WTC11 (cell line): ENCODE measurements around the gene NUP214. TPM values are rescaled to one million over a fixed set of nuclear protein-coding genes. Genes with fewer than 3 reads are reported as not detected.

ENCODE experiments used
- ATAC-seq: fragments of 200-7000 bp; cut with Tn5 transposase; 2 replicates; pipeline ENCODE4 v1.10.0; 2021; ENCODE audit warnings: mild to moderate bottlenecking, moderate library complexity
- CTCF ChIA-PET: fragments of 300-600 bp; sonication (Branson Sonifier 250); formaldehyde crosslinking; loops from one replicate; lab custom pipeline; 2021; ENCODE audit warnings: antibody characterized with exemption; lab: Charles Lee
- POLR2A ChIA-PET: fragments of 350-600 bp; sonication (Branson Sonifier 250); formaldehyde crosslinking; loops from one replicate; lab custom pipeline; 2021; ENCODE audit warnings: antibody characterized with exemption; lab: Charles Lee
- DNase-seq: peaks from one replicate; pipeline ENCODE4 v3.0.0; 2021; ENCODE audit warnings: low spot score
- H3K27ac Mint-ChIP-seq: 2 replicates; pipeline ENCODE4 v1.8.0; 2021; ENCODE audit warnings: mixed read lengths
- H3K27me3 Mint-ChIP-seq: 2 replicates; pipeline ENCODE4 v1.8.0; 2021; ENCODE audit warnings: low read depth, mild to moderate bottlenecking, moderate library complexity, mixed read lengths
- H3K36me3 Mint-ChIP-seq: 2 replicates; pipeline ENCODE4 v1.8.0; 2021; ENCODE audit warnings: mixed read lengths
- H3K4me1 Mint-ChIP-seq: 2 replicates; pipeline ENCODE4 v1.8.0; 2022; ENCODE audit warnings: mixed read lengths
- H3K4me3 Mint-ChIP-seq: 2 replicates; pipeline ENCODE4 v1.8.0; 2021; ENCODE audit warnings: mild to moderate bottlenecking, moderate library complexity, mixed read lengths
- H3K9me3 Mint-ChIP-seq: 2 replicates; pipeline ENCODE4 v1.8.0; 2021; ENCODE audit warnings: mixed read lengths
- FOXJ3 ChIP-seq: sonication (generic); formaldehyde crosslinking; IDR thresholded peaks from 2 replicates; pipeline ENCODE4 v1.9.0; 2021; ENCODE audit warnings: missing genetic modification reagents, mild to moderate bottlenecking, borderline replicate concordance
- JUN ChIP-seq: sonication (generic); formaldehyde crosslinking; IDR thresholded peaks from 2 replicates; pipeline ENCODE4 v1.8.0; 2023; ENCODE audit warnings: mild to moderate bottlenecking, missing genetic modification reagents
- PRRX2 ChIP-seq: fragments of 250-450 bp; sonication (Bioruptor Pico); IDR thresholded peaks from 2 replicates; pipeline ENCODE4 v1.8.0; 2021; ENCODE audit warnings: mild to moderate bottlenecking
- SP1 ChIP-seq: sonication (generic); formaldehyde crosslinking; conservative IDR thresholded peaks from 2 replicates; pipeline ENCODE4 v1.8.1; 2022; ENCODE audit warnings: missing genetic modification reagents
- total RNA-seq: library from RNA; stranded (reverse); gene quantifications from 3 replicates; pipeline ENCODE4 v1.2.3, GENCODE V29; 2021
- TF ChIP-seq, protein P1 (sequence below): sonication (generic); formaldehyde crosslinking; IDR thresholded peaks from 2 replicates; pipeline ENCODE4 v1.8.0; 2022; ENCODE audit warnings: mild to moderate bottlenecking, missing genetic modification reagents
- TF ChIP-seq, protein P2 (sequence below): fragments of 250-450 bp; sonication (Bioruptor Pico); IDR thresholded peaks from 2 replicates; pipeline ENCODE4 v1.9.0; 2021; ENCODE audit warnings: mild to moderate bottlenecking
- TF ChIP-seq, protein P3 (sequence below): sonication (generic); formaldehyde crosslinking; IDR thresholded peaks from 2 replicates; pipeline ENCODE4 v1.8.1; 2023; ENCODE audit warnings: mild to moderate bottlenecking, missing genetic modification reagents
- TF ChIP-seq, protein P4 (sequence below): sonication (generic); formaldehyde crosslinking; IDR thresholded peaks from 2 replicates; pipeline ENCODE4 v1.8.0; 2023; ENCODE audit warnings: mild to moderate bottlenecking, missing genetic modification reagents
- TF ChIP-seq, protein P5 (sequence below): fragments of 200-600 bp; IDR thresholded peaks from 2 replicates; pipeline ENCODE4 v1.8.0; 2022; ENCODE audit warnings: antibody characterized with exemption
- TF ChIP-seq, protein P6 (sequence below): sonication (generic); formaldehyde crosslinking; IDR thresholded peaks from 2 replicates; pipeline ENCODE4 v1.8.0; 2022; ENCODE audit warnings: mild to moderate bottlenecking, missing genetic modification reagents

The NUP214 gene
- total RNA-seq, 1 experiment from 2014 or later = 41.8 TPM

DNA sequence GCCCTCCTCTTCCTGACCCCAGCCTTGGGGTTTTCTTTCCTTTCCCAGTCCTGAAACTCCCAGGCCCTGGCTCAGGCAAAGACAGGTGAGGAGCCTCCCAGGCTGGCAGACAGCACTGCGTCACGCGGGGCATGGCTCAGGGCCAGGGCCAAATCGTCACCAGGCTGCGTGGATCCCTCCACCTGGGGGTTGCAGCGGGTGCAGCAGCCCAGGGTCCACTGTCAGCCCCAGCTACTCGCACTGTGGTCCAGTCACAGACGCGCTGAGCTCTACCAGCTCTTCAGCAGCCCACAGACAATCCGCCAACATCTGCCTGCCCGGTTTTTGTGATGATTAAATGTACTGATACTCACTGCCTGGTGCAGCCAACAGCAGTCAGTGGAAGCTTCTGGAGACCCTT is 138.8 kb downstream of the NUP214 start:
- POLR2A ChIA-PET = no interaction called here

More for the DNA sequence above, 138.8 kb downstream of the NUP214 start:
- Mint-ChIP-seq H3K4me1 (peaks cover 5% of the 10 kb centered on the region), H3K27me3 (no peaks in the 10 kb centered on the region), H3K9me3 (no peaks in the 10 kb centered on the region), H3K36me3 (no peaks in the 10 kb centered on the region), H3K4me3 (no peak overlapping the region), H3K27ac (peak overlapping the region; percentile 54; the same call in 1 of the 2 replicates)
- TF ChIP-seq, protein P1, sequence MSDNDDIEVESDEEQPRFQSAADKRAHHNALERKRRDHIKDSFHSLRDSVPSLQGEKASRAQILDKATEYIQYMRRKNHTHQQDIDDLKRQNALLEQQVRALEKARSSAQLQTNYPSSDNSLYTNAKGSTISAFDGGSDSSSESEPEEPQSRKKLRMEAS (CRISPR knock-in tag) = no peak
- TF ChIP-seq, protein P2, sequence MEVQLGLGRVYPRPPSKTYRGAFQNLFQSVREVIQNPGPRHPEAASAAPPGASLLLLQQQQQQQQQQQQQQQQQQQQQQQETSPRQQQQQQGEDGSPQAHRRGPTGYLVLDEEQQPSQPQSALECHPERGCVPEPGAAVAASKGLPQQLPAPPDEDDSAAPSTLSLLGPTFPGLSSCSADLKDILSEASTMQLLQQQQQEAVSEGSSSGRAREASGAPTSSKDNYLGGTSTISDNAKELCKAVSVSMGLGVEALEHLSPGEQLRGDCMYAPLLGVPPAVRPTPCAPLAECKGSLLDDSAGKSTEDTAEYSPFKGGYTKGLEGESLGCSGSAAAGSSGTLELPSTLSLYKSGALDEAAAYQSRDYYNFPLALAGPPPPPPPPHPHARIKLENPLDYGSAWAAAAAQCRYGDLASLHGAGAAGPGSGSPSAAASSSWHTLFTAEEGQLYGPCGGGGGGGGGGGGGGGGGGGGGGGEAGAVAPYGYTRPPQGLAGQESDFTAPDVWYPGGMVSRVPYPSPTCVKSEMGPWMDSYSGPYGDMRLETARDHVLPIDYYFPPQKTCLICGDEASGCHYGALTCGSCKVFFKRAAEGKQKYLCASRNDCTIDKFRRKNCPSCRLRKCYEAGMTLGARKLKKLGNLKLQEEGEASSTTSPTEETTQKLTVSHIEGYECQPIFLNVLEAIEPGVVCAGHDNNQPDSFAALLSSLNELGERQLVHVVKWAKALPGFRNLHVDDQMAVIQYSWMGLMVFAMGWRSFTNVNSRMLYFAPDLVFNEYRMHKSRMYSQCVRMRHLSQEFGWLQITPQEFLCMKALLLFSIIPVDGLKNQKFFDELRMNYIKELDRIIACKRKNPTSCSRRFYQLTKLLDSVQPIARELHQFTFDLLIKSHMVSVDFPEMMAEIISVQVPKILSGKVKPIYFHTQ (CRISPR knock-in tag) = no peak
- TF ChIP-seq FOXJ3 (CRISPR knock-in tag) (no peak), PRRX2 (CRISPR knock-in tag) (no peak), SP1 (CRISPR knock-in tag) (no peak), JUN (CRISPR knock-in tag) (no peak)
- TF ChIP-seq, protein P3, sequence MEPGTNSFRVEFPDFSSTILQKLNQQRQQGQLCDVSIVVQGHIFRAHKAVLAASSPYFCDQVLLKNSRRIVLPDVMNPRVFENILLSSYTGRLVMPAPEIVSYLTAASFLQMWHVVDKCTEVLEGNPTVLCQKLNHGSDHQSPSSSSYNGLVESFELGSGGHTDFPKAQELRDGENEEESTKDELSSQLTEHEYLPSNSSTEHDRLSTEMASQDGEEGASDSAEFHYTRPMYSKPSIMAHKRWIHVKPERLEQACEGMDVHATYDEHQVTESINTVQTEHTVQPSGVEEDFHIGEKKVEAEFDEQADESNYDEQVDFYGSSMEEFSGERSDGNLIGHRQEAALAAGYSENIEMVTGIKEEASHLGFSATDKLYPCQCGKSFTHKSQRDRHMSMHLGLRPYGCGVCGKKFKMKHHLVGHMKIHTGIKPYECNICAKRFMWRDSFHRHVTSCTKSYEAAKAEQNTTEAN (CRISPR knock-in tag) = no peak
- TF ChIP-seq, protein P4, sequence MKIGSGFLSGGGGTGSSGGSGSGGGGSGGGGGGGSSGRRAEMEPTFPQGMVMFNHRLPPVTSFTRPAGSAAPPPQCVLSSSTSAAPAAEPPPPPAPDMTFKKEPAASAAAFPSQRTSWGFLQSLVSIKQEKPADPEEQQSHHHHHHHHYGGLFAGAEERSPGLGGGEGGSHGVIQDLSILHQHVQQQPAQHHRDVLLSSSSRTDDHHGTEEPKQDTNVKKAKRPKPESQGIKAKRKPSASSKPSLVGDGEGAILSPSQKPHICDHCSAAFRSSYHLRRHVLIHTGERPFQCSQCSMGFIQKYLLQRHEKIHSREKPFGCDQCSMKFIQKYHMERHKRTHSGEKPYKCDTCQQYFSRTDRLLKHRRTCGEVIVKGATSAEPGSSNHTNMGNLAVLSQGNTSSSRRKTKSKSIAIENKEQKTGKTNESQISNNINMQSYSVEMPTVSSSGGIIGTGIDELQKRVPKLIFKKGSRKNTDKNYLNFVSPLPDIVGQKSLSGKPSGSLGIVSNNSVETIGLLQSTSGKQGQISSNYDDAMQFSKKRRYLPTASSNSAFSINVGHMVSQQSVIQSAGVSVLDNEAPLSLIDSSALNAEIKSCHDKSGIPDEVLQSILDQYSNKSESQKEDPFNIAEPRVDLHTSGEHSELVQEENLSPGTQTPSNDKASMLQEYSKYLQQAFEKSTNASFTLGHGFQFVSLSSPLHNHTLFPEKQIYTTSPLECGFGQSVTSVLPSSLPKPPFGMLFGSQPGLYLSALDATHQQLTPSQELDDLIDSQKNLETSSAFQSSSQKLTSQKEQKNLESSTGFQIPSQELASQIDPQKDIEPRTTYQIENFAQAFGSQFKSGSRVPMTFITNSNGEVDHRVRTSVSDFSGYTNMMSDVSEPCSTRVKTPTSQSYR (CRISPR knock-in tag) = no peak
- TF ChIP-seq, protein P5, sequence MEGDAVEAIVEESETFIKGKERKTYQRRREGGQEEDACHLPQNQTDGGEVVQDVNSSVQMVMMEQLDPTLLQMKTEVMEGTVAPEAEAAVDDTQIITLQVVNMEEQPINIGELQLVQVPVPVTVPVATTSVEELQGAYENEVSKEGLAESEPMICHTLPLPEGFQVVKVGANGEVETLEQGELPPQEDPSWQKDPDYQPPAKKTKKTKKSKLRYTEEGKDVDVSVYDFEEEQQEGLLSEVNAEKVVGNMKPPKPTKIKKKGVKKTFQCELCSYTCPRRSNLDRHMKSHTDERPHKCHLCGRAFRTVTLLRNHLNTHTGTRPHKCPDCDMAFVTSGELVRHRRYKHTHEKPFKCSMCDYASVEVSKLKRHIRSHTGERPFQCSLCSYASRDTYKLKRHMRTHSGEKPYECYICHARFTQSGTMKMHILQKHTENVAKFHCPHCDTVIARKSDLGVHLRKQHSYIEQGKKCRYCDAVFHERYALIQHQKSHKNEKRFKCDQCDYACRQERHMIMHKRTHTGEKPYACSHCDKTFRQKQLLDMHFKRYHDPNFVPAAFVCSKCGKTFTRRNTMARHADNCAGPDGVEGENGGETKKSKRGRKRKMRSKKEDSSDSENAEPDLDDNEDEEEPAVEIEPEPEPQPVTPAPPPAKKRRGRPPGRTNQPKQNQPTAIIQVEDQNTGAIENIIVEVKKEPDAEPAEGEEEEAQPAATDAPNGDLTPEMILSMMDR = no peak
- TF ChIP-seq, protein P6, sequence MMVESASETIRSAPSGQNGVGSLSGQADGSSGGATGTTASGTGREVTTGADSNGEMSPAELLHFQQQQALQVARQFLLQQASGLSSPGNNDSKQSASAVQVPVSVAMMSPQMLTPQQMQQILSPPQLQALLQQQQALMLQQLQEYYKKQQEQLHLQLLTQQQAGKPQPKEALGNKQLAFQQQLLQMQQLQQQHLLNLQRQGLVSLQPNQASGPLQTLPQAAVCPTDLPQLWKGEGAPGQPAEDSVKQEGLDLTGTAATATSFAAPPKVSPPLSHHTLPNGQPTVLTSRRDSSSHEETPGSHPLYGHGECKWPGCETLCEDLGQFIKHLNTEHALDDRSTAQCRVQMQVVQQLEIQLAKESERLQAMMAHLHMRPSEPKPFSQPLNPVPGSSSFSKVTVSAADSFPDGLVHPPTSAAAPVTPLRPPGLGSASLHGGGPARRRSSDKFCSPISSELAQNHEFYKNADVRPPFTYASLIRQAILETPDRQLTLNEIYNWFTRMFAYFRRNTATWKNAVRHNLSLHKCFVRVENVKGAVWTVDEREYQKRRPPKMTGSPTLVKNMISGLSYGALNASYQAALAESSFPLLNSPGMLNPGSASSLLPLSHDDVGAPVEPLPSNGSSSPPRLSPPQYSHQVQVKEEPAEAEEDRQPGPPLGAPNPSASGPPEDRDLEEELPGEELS = no peak
- CTCF ChIA-PET = interaction anchor here (1.1 to 1.6 kb wide), 2 partner anchors 72 to 212 kb away, joined by 3 to 9 read pairs; no protein-coding TSS in a partner anchor
- ATAC-seq (peak; percentile 68), DNase-seq (no peak)
